ENCODE data around the gene SC5D.

SC5D gene

GRCh38 chr11:121291896-121292494 lies 576 bp upstream of the SC5D start:
- DNase-seq (ENCODE audit: low read depth in 3 of 3): no peak

GRCh38 chr11:121293288-121293594 lies 670 bp downstream of the SC5D start:
- no peak for DNase-seq (ENCODE audit: low read depth in 3 of 3)

- DNase-seq (ENCODE audit: low read depth in 3 of 3): no peak
These were observed 2.9 kb downstream of the SC5D start for GRCh38 chr11:121295246-121296029.

GRCh38 chr11:121297872-121298271 lies 5.3 kb downstream of the SC5D start:
- DNase-seq (ENCODE audit: low read depth in 3 of 3): no peak

GRCh38 chr11:121298774-121299173 lies 6.2 kb downstream of the SC5D start:
- no peak for DNase-seq (ENCODE audit: low read depth in 3 of 3)

- no peak for DNase-seq (ENCODE audit: low read depth in 3 of 3)
These were observed 6.8 kb downstream of the SC5D start for GRCh38 chr11:121299417-121299816.

GRCh38 chr11:121300313-121300971 lies 7.9 kb downstream of the SC5D start:
- no peak for DNase-seq (ENCODE audit: low read depth in 3 of 3)

- DNase-seq (ENCODE audit: low read depth in 3 of 3): no peak
These were observed 8.6 kb downstream of the SC5D start for GRCh38 chr11:121300972-121301699.

- DNase-seq (ENCODE audit: low read depth in 3 of 3): no peak
These were observed 12.2 kb downstream of the SC5D start for GRCh38 chr11:121304759-121305158.

GRCh38 chr11:121308816-121309215 lies 16.2 kb downstream of the SC5D start:
- DNase-seq (ENCODE audit: low read depth in 3 of 3): no peak

- DNase-seq (ENCODE audit: low read depth in 3 of 3): no peak
These were observed 17.1 kb downstream of the SC5D start for GRCh38 chr11:121309688-121310087.

GRCh38 chr11:121310908-121311307 lies 18.3 kb downstream of the SC5D start:
- DNase-seq (ENCODE audit: low read depth in 3 of 3): no peak

GRCh38 chr11:121311373-121311772 lies 18.8 kb downstream of the SC5D start:
- DNase-seq (ENCODE audit: low read depth in 3 of 3): no peak

- no peak for DNase-seq (ENCODE audit: low read depth in 3 of 3)
These were observed 19.9 kb downstream of the SC5D start for GRCh38 chr11:121312483-121312882.

GRCh38 chr11:121318848-121319834 lies 26.6 kb downstream of the SC5D start:
- DNase-seq (ENCODE audit: low read depth in 3 of 3): no peak

GRCh38 chr11:121321614-121322243 lies 29.2 kb downstream of the SC5D start:
- no peak for DNase-seq (ENCODE audit: low read depth in 3 of 3)

GRCh38 chr11:121323046-121323607 lies 30.6 kb downstream of the SC5D start:
- no peak for DNase-seq (ENCODE audit: low read depth in 3 of 3)

GRCh38 chr11:121326230-121326629 lies 33.7 kb downstream of the SC5D start:
- no peak for DNase-seq (ENCODE audit: low read depth in 3 of 3)

- DNase-seq (ENCODE audit: low read depth in 3 of 3): no peak
These were observed 35.0 kb downstream of the SC5D start for GRCh38 chr11:121327553-121327952.

GRCh38 chr11:121328176-121328966 lies 35.8 kb downstream of the SC5D start:
- no peak for DNase-seq (ENCODE audit: low read depth in 3 of 3)

All from stimulated activated CD4-positive, alpha-beta T cell treated with anti-CD3 and anti-CD28 coated beads, TNF-alpha, amount 100 ng/mL, for 24 hours (primary cell).